Prostate gland (tissue), 2 donors: ENCODE measurements around the gene ALDH9A1.

Source experiments
- CTCF ChIP-seq, 4 experiments: fragments of 200-600 bp in 2 of 4; fragments of 450-650 bp in 2 of 4; sonication (generic) in 2 of 4; IDR thresholded peaks; 1 replicate in 3 of 4; 2 replicates in 1 of 4; pipeline ENCODE4 v1.5.1; 2016 to 2019; ENCODE audit warnings: antibody characterized with exemption in 4 of 4, mild to moderate bottlenecking in 2 of 4, moderate library complexity in 2 of 4
- POLR2A ChIP-seq: fragments of 450-650 bp; IDR thresholded peaks from one replicate; pipeline ENCODE4 v1.6.1; 2016; ENCODE audit warnings: antibody characterized with exemption, mild to moderate bottlenecking

GRCh38 chr1:165632491-165632890 is 65.9 kb downstream of the ALDH9A1 start:
- TF ChIP-seq POLR2A (no peak), CTCF (IDR thresholded peaks at IDR 0.05) (no peak)
